IMR-90 (cell line): ENCODE data around the gene TMEM8B. TPM values are rescaled to one million over a fixed set of nuclear protein-coding genes. Genes with fewer than 3 reads are reported as not detected.

Source experiments
- ATAC-seq: fragments of 200-7000 bp; cut with Tn5 transposase; 2 replicates; pipeline ENCODE4 v1.9.1; 2020; ENCODE audit warnings: low read depth, mild to moderate bottlenecking, moderate library complexity
- BruUV-seq: library from RNA; stranded (reverse); fragments of 400-500 nt; replicated peaks from 2 replicates; lab custom pipeline; 2021; lab: Mats Ljungman, UMichigan
- CTCF ChIA-PET: fragments of 300-600 bp; formaldehyde crosslinking; extraction: SDS; loops from one replicate; lab custom pipeline; 2021; ENCODE audit warnings: antibody characterized with exemption; lab: Yijun Ruan, JAX
- POLR2A ChIA-PET: fragments of 300-600 bp; sonication (Branson Sonifier 250); formaldehyde crosslinking; loops from one replicate; lab custom pipeline; 2022; ENCODE audit warnings: antibody characterized with exemption; ENCODE audit not compliant: unreplicated experiment; lab: Charles Lee
- DNase-seq: peaks from one replicate; pipeline ENCODE4 v3.0.0; 2013
- H2AFZ ChIP-seq: replicated peaks from 2 replicates; pipeline ENCODE3; 2013; ENCODE audit warnings: low read length, mild to moderate bottlenecking; ENCODE audit not compliant: poor library complexity
- H2AK5ac ChIP-seq: 2 replicates; pipeline ENCODE4 v1.6.1; 2013; ENCODE audit warnings: low read depth, low read length, inconsistent platforms
- H2AK9ac ChIP-seq: replicated peaks from 2 replicates; pipeline ENCODE3; 2013; ENCODE audit warnings: mild to moderate bottlenecking, low read depth, low read length, moderate library complexity; ENCODE audit not compliant: poor library complexity
- H2BK120ac ChIP-seq: 2 replicates; pipeline ENCODE4 v1.6.1; 2013; ENCODE audit warnings: low read depth, low read length, inconsistent platforms
- H2BK15ac ChIP-seq: 3 replicates; pipeline ENCODE4 v1.6.1; 2013; ENCODE audit warnings: low read depth, low read length, inconsistent platforms
- H2BK20ac ChIP-seq: 2 replicates; pipeline ENCODE4 v1.6.1; 2013; ENCODE audit warnings: low read depth, mild to moderate bottlenecking, inconsistent platforms, low read length, moderate library complexity
- H2BK5ac ChIP-seq: 2 replicates; pipeline ENCODE4 v1.6.1; 2013; ENCODE audit warnings: mild to moderate bottlenecking, low read depth, low read length, inconsistent platforms; ENCODE audit not compliant: poor library complexity, severe bottlenecking
- H3K14ac ChIP-seq: replicated peaks from 2 replicates; pipeline ENCODE4 v1.6.1; 2013; ENCODE audit warnings: low read depth, low read length, inconsistent platforms
- H3K18ac ChIP-seq: 2 replicates; pipeline ENCODE4 v1.6.1; 2013; ENCODE audit warnings: low read depth, low read length, control low read depth
- H3K23ac ChIP-seq: 2 replicates; pipeline ENCODE4 v1.6.1; 2013; ENCODE audit warnings: low read depth, low read length, inconsistent platforms
- H3K27ac ChIP-seq: 2 replicates; pipeline ENCODE4 v1.5.1; 2013; ENCODE audit warnings: mild to moderate bottlenecking, control low read depth, low read length; ENCODE audit not compliant: insufficient read depth
- H3K27me3 ChIP-seq: 2 replicates; pipeline ENCODE4 v1.6.1; 2013; ENCODE audit warnings: low read length; ENCODE audit not compliant: control insufficient read depth, insufficient read depth
- H3K36me3 ChIP-seq: 2 replicates; pipeline ENCODE4 v1.6.1; 2013; ENCODE audit warnings: low read length, mixed read lengths; ENCODE audit not compliant: control insufficient read depth, insufficient read depth
- H3K4ac ChIP-seq: 2 replicates; pipeline ENCODE4 v1.6.1; 2013; ENCODE audit warnings: low read depth, low read length, inconsistent platforms
- H3K4me1 ChIP-seq: 2 replicates; pipeline ENCODE4 v1.6.1; 2013; ENCODE audit warnings: low read length, mixed read lengths; ENCODE audit not compliant: control insufficient read depth, insufficient read depth
- H3K4me2 ChIP-seq: 2 replicates; pipeline ENCODE4 v1.6.1; 2013; ENCODE audit warnings: low read depth, mild to moderate bottlenecking, control low read depth, low read length, moderate library complexity
- H3K4me3 ChIP-seq: 2 replicates; pipeline ENCODE4 v1.5.1; 2013; ENCODE audit warnings: low read depth, mild to moderate bottlenecking, control low read depth, low read length, moderate library complexity; ENCODE audit not compliant: insufficient read depth
- H3K56ac ChIP-seq: 2 replicates; pipeline ENCODE4 v1.6.1; 2013; ENCODE audit warnings: low read length, inconsistent platforms; ENCODE audit not compliant: insufficient read depth; ENCODE audit errors: extremely low read depth
- H3K79me1 ChIP-seq, 2 experiments: 2 replicates each; pipeline ENCODE4 v1.6.1; 2013; ENCODE audit warnings: low read length in 2 of 2, inconsistent platforms in 1 of 2, low read depth in 1 of 2
- H3K9ac ChIP-seq: 2 replicates; pipeline ENCODE4 v1.6.1; 2013; ENCODE audit warnings: low read depth, low read length, control low read depth
- H3K9me1 ChIP-seq: 2 replicates; pipeline ENCODE4 v1.6.1; 2013; ENCODE audit warnings: low read length, inconsistent platforms; ENCODE audit not compliant: insufficient read depth
- H3K9me3 ChIP-seq: 2 replicates; pipeline ENCODE4 v1.6.1; 2013; ENCODE audit warnings: low read length; ENCODE audit not compliant: control insufficient read depth, insufficient read depth
- H4K20me1 ChIP-seq: 2 replicates; pipeline ENCODE4 v1.6.1; 2013; ENCODE audit warnings: low read length, inconsistent platforms; ENCODE audit not compliant: insufficient read depth
- H4K5ac ChIP-seq: 2 replicates; pipeline ENCODE4 v1.6.1; 2013; ENCODE audit warnings: mild to moderate bottlenecking, low read depth, low read length, control low read depth
- H4K8ac ChIP-seq, 2 experiments: 2 replicates each; pipeline ENCODE4 v1.6.1; 2013; ENCODE audit warnings: low read depth in 2 of 2, low read length in 2 of 2, control low read depth in 1 of 2, inconsistent platforms in 1 of 2
- H4K91ac ChIP-seq: 2 replicates; pipeline ENCODE4 v1.6.1; 2013; ENCODE audit warnings: low read depth, low read length, inconsistent platforms; ENCODE audit not compliant: insufficient read depth
- BHLHE40 ChIP-seq: fragments of 150-350 bp; IDR thresholded peaks from 2 replicates; pipeline ENCODE4 v1.6.1; 2016; ENCODE audit warnings: mild to moderate bottlenecking, low read depth, low read length
- CEBPB ChIP-seq: IDR thresholded peaks from 2 replicates; pipeline ENCODE4 v1.6.1; 2012; ENCODE audit warnings: low read depth, low read length, improper control_type of control experiment
- CHD1 ChIP-seq: IDR thresholded peaks from 2 replicates; pipeline ENCODE4 v1.6.1; 2012; ENCODE audit warnings: low read depth, low read length, improper control_type of control experiment
- FOS ChIP-seq: fragments of 150-350 bp; IDR thresholded peaks from 2 replicates; pipeline ENCODE4 v1.6.1; 2016; ENCODE audit warnings: low read depth, low read length
- MAFK ChIP-seq: IDR thresholded peaks from 2 replicates; pipeline ENCODE4 v1.6.1; 2012; ENCODE audit warnings: low read depth, low read length, improper control_type of control experiment
- MXI1 ChIP-seq: IDR thresholded peaks from 2 replicates; pipeline ENCODE4 v1.6.1; 2012; ENCODE audit warnings: low read depth, mild to moderate bottlenecking, low read length, moderate library complexity, borderline replicate concordance
- POLR2A ChIP-seq: IDR thresholded peaks from 2 replicates; pipeline ENCODE4 v1.6.1; 2012; ENCODE audit warnings: mild to moderate bottlenecking, low read depth, low read length
- RAD21 ChIP-seq: IDR thresholded peaks from 2 replicates; pipeline ENCODE4 v1.6.1; 2012; ENCODE audit warnings: low read length, improper control_type of control experiment
- RCOR1 ChIP-seq: IDR thresholded peaks from 2 replicates; pipeline ENCODE4 v1.6.1; 2012; ENCODE audit warnings: mild to moderate bottlenecking, low read length, improper control_type of control experiment; ENCODE audit not compliant: insufficient replicate concordance
- SMC3 ChIP-seq: fragments of 150-350 bp; IDR thresholded peaks from 2 replicates; pipeline ENCODE4 v1.6.1; 2016; ENCODE audit warnings: low read depth, mild to moderate bottlenecking, antibody characterized with exemption, low read length, moderate library complexity
- WGBS, 2 experiments: methylation state at CpG; one replicate each; pipeline versions ENCODE4 v1.1.5 to v1.1.7; 2013; ENCODE audit warnings: missing lambda C conversion rate in 2 of 2; ENCODE audit not compliant: insufficient read length in 1 of 2; ENCODE audit errors: extremely low coverage in 2 of 2; 5-methylcytosine and 5-hydroxymethylcytosine counted together
- dilution Hi-C: fragments of 300-500 bp; cut with HindIII; formaldehyde crosslinking; loops from one replicate; pipeline ENCODE4 v1.14.3; 2018; ENCODE audit warnings: low sequenced_read_pairs; ENCODE audit not compliant: unreplicated experiment
- in situ Hi-C: fragments of 300-500 bp; cut with MboI; formaldehyde crosslinking; loops from 3 replicates; pipeline ENCODE4 v1.14.3; 2019; ENCODE audit warnings: low sequenced_read_pairs, inconsistent platforms, mixed read lengths
- intact Hi-C: fragments of 100-400 bp; cut with micrococcal nuclease; formaldehyde crosslinking; loops from 2 replicates; pipeline ENCODE4 v1.10.0; 2022
- polyA plus RNA-seq, 3 experiments: library from polyadenylated mRNA; depleted of rRNA; stranded (reverse); fragments of >200 nt; gene quantifications; 2 replicates each; pipeline ENCODE4 v1.2.3, GENCODE V29; 2012; ENCODE audit warnings: low replicate concordance in 1 of 3
- total RNA-seq: library from RNA; depleted of rRNA; stranded (reverse); fragments of >200 nt; gene quantifications from 2 replicates; pipeline ENCODE4 v1.2.3, GENCODE V29; 2012
- TF ChIP-seq, protein P1 (sequence below): fragments of 150-350 bp; IDR thresholded peaks from 2 replicates; pipeline ENCODE4 v1.6.1; 2016; ENCODE audit warnings: low read depth, mild to moderate bottlenecking, low read length, moderate library complexity, borderline replicate concordance
- TF ChIP-seq, protein P2 (sequence below): conservative IDR thresholded peaks from 2 replicates; pipeline ENCODE4 v1.5.1; 2012; ENCODE audit warnings: mild to moderate bottlenecking, low read depth, low read length, improper control_type of control experiment

TMEM8B gene
- total and polyA plus RNA-seq, 2 of the 4 experiments (the other 2 are of a cell fraction): 0.72 to 8.3 TPM

DNA sequence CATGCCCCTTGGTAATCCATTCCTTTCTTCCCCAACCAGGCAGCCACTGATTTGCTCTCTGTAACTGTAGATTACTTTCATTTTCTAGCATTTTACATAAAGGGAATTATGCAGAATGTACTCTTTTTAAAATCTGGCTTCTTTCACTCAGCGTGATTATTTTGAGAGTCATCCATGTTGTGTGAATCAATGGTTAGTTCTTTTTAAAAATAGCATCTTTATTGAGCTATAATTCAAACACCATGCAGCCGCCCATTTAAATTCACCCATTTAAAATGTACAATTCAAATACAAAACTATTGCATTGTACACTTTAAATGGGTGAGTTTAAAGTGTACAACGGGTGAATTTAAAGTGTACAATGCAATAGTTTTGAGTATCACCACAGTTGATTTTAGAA is 43.5 kb downstream of the TMEM8B start:
- DNase-seq: no peak
- Histone ChIP-seq H2BK120ac (no peak overlapping the region), H3K27ac (no peak overlapping the region), H4K8ac (no peak overlapping the region), H4K20me1 (no peaks in the 10 kb centered on the region), H3K9ac (no peak overlapping the region), H3K4me1 (no peaks in the 10 kb centered on the region), H2AK9ac (no peak overlapping the region), H2BK15ac (no peak overlapping the region), H2BK5ac (no peak overlapping the region), H3K18ac (no peak overlapping the region), H3K23ac (no peak overlapping the region), H2BK20ac (no peak overlapping the region), H3K14ac (no peak overlapping the region), H3K79me1 (no peaks in the 10 kb centered on the region), H3K4me2 (no peak overlapping the region; the same call in 1 of the 2 replicates), H3K56ac (no peak overlapping the region), H3K9me1 (0 out of 2 replicates have a peak, but pooled peaks cover 3% of the 10 kb centered on the region), H3K4me3 (no peak overlapping the region), H3K36me3 (no peaks in the 10 kb centered on the region), H4K91ac (no peak overlapping the region), H2AK5ac (no peak overlapping the region), H3K4ac (no peak overlapping the region), H3K27me3 (peaks cover 7% of the 10 kb centered on the region; the same call in 1 of the 2 replicates), H4K5ac (no peak overlapping the region), H3K9me3 (peaks cover 4% of the 10 kb centered on the region; the same call in 1 of the 2 replicates), H2AFZ (no peak overlapping the region)
- in situ Hi-C loops: no loop called here
- POLR2A ChIA-PET: no interaction called here
- dilution Hi-C loops: no loop called here
- no TSS peak for BruUV-seq
- CTCF ChIA-PET: no interaction called here
- no peak for ATAC-seq
- no CpG with 5 or more reads among the region's 3 CpGs for WGBS, 2 experiments
- intact Hi-C loops: no loop called here
- TF ChIP-seq, protein P1, sequence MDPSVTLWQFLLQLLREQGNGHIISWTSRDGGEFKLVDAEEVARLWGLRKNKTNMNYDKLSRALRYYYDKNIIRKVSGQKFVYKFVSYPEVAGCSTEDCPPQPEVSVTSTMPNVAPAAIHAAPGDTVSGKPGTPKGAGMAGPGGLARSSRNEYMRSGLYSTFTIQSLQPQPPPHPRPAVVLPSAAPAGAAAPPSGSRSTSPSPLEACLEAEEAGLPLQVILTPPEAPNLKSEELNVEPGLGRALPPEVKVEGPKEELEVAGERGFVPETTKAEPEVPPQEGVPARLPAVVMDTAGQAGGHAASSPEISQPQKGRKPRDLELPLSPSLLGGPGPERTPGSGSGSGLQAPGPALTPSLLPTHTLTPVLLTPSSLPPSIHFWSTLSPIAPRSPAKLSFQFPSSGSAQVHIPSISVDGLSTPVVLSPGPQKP: no peak
- TF ChIP-seq CEBPB: no peak
- no peak for TF ChIP-seq RCOR1
- no peak for TF ChIP-seq SMC3
- no peak for TF ChIP-seq FOS
- TF ChIP-seq POLR2A: no peak
- no peak for TF ChIP-seq RAD21
- TF ChIP-seq MXI1: no peak
- TF ChIP-seq MAFK: no peak
- no peak for TF ChIP-seq BHLHE40
- TF ChIP-seq, protein P2, sequence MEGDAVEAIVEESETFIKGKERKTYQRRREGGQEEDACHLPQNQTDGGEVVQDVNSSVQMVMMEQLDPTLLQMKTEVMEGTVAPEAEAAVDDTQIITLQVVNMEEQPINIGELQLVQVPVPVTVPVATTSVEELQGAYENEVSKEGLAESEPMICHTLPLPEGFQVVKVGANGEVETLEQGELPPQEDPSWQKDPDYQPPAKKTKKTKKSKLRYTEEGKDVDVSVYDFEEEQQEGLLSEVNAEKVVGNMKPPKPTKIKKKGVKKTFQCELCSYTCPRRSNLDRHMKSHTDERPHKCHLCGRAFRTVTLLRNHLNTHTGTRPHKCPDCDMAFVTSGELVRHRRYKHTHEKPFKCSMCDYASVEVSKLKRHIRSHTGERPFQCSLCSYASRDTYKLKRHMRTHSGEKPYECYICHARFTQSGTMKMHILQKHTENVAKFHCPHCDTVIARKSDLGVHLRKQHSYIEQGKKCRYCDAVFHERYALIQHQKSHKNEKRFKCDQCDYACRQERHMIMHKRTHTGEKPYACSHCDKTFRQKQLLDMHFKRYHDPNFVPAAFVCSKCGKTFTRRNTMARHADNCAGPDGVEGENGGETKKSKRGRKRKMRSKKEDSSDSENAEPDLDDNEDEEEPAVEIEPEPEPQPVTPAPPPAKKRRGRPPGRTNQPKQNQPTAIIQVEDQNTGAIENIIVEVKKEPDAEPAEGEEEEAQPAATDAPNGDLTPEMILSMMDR: no peak
- no peak for TF ChIP-seq CHD1
